ENCODE data around the gene LYL1. TPM values are rescaled to one million over a fixed set of nuclear protein-coding genes. Genes with fewer than 3 reads are reported as not detected.
A peak's percentile ranks its signal among the peaks of the same experiment; 100 is the strongest.

LYL1 gene
- total and polyA plus RNA-seq, 9 of the 15 experiments (the other 6 are each of a cell fraction or from before 2014, with no cell fraction given) = 1.3 to 266 (median 34.0) TPM

DNA sequence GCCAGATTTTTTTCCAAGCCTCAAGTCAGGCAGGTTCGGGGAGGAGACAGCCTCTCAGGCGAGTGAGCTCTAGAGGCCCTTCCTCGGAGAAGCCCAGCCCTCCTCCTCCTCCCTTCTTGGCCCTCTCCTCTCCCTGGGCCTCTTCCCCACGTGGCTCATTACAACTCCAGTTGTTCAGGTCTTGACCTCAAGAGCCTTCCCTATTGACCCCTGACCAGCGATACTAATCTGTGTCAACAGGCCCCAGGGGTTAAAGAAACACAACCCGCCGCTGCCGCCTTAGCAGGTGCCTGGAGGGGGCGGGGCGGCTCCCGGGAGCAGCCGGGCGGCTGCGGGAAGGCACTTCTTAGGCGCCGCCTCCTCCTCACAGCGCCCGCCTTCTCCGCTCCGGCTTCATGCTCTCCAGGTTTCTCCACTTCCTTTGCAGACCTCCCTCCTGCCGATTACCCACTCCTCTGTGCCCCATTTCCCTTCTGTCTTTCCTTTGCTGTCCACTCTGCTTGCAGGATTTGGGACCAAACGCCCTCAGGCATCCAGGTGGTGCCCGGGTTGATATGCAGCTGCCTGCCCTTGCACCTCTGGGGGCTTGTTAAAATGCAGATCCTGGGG, 51.0 kb downstream of the LYL1 start (continued):
- TF ChIP-seq NFE2L1 (tag; IDR thresholded peaks at IDR 0.05; ENCODE audit: borderline replicate concordance, low read depth) (no peak), MXI1 (IDR thresholded peaks at IDR 0.05; ENCODE audit: low read depth, low read length) (0 out of 2 replicates have a peak, but pooled peaks have one; percentile 37), NFIX (CRISPR knock-in tag; IDR thresholded peaks at IDR 0.05; ENCODE audit: low read depth) (no peak), ZNF785 (CRISPR knock-in tag; IDR thresholded peaks at IDR 0.05) (no peak), PYGO2 (tag; IDR thresholded peaks at IDR 0.05) (no peak), NONO (IDR thresholded peaks at IDR 0.05; ENCODE audit: low read depth in 2 of 2, low read length in 1 of 2) (no peak; a peak in 1 of 4 replicates), MYC (IDR thresholded peaks at IDR 0.05; ENCODE audit: low read depth, low read length) (peak; percentile 88), MYC (CRISPR knock-in tag; IDR thresholded peaks at IDR 0.05; ENCODE audit: borderline replicate concordance, low read depth) (no peak), ADNP (tag; IDR thresholded peaks at IDR 0.05) (no peak), ARHGAP35 (IDR thresholded peaks at IDR 0.05; ENCODE audit: partially characterized antibody) (no peak)
- TF ChIP-seq, protein P1, sequence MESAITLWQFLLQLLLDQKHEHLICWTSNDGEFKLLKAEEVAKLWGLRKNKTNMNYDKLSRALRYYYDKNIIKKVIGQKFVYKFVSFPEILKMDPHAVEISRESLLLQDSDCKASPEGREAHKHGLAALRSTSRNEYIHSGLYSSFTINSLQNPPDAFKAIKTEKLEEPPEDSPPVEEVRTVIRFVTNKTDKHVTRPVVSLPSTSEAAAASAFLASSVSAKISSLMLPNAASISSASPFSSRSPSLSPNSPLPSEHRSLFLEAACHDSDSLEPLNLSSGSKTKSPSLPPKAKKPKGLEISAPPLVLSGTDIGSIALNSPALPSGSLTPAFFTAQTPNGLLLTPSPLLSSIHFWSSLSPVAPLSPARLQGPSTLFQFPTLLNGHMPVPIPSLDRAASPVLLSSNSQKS (CRISPR knock-in tag; IDR thresholded peaks at IDR 0.05) = no peak
- TF ChIP-seq, protein P2, sequence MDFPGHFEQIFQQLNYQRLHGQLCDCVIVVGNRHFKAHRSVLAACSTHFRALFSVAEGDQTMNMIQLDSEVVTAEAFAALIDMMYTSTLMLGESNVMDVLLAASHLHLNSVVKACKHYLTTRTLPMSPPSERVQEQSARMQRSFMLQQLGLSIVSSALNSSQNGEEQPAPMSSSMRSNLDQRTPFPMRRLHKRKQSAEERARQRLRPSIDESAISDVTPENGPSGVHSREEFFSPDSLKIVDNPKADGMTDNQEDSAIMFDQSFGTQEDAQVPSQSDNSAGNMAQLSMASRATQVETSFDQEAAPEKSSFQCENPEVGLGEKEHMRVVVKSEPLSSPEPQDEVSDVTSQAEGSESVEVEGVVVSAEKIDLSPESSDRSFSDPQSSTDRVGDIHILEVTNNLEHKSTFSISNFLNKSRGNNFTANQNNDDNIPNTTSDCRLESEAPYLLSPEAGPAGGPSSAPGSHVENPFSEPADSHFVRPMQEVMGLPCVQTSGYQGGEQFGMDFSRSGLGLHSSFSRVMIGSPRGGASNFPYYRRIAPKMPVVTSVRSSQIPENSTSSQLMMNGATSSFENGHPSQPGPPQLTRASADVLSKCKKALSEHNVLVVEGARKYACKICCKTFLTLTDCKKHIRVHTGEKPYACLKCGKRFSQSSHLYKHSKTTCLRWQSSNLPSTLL (IDR thresholded peaks at IDR 0.05) = no peak
- TF ChIP-seq, protein P3, sequence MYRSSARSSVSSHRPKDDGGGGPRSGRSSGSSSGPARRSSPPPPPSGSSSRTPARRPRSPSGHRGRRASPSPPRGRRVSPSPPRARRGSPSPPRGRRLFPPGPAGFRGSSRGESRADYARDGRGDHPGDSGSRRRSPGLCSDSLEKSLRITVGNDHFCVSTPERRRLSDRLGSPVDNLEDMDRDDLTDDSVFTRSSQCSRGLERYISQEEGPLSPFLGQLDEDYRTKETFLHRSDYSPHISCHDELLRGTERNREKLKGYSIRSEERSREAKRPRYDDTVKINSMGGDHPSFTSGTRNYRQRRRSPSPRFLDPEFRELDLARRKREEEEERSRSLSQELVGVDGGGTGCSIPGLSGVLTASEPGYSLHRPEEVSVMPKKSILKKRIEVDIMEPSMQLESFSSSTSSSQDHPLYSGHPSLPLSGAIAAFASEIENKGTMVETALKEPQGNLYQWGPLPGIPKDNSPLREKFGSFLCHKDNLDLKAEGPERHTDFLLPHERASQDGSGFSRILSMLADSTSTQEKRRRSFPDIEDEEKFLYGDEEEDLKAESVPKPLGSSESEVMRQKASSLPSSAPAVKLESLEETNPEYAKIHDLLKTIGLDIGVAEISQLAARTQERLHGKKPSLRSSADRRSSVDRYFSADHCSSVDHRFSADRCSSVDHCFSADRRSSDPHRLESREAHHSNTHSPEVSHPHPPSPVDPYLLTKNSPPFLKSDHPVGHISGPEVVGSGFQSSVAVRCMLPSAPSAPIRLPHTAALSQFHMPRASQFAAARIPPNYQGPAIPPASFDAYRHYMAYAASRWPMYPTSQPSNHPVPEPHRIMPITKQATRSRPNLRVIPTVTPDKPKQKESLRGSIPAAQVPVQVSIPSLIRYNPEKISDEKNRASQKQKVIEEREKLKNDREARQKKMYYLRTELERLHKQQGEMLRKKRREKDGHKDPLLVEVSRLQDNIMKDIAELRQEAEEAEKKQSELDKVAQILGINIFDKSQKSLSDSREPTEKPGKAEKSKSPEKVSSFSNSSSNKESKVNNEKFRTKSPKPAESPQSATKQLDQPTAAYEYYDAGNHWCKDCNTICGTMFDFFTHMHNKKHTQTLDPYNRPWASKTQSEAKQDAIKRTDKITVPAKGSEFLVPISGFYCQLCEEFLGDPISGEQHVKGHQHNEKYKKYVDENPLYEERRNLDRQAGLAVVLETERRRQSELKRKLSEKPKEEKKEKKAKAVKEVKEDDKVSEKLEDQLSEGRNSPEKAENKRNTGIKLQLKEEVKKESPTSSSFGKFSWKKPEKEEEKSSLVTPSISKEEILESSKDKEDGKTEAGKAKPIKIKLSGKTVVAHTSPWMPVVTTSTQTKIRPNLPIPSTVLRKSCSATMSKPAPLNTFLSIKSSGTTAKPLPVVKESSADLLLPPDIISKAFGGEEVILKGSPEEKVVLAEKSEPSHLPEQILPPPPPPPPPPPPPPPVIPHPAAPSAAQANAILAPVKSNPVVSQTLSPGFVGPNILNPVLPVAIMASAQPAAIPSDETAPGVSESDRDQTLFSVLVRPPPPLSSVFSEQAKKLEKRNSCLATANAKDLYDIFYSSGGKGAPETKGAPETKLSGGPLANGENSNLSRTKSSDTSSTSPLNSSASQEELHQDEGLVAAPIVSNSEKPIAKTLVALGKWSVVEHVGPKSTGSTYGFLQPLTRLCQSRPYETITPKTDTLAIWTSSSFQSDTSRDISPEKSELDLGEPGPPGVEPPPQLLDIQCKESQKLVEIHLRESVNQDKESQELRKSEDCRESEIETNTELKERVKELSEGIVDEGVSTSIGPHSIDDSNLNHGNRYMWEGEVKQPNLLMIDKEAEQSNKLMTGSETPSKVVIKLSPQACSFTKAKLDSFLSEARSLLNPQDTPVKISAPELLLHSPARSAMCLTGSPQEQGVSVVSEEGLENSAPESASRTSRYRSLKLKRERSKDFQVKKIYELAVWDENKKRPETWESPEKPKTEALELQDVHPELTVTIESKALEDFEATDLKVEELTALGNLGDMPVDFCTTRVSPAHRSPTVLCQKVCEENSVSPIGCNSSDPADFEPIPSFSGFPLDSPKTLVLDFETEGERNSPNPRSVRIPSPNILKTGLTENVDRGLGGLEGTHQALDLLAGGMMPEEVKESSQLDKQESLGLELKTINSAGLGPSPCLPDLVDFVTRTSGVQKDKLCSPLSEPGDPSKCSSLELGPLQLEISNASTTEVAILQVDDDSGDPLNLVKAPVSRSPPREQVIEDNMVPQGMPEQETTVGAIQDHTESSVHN (IDR thresholded peaks at IDR 0.05; ENCODE audit: borderline replicate concordance in 1 of 2, low read depth in 1 of 2) = 0 out of 4 replicates have a peak, but pooled peaks of 1 of the 2 experiments have one; percentile 38
- TF ChIP-seq, protein P4, sequence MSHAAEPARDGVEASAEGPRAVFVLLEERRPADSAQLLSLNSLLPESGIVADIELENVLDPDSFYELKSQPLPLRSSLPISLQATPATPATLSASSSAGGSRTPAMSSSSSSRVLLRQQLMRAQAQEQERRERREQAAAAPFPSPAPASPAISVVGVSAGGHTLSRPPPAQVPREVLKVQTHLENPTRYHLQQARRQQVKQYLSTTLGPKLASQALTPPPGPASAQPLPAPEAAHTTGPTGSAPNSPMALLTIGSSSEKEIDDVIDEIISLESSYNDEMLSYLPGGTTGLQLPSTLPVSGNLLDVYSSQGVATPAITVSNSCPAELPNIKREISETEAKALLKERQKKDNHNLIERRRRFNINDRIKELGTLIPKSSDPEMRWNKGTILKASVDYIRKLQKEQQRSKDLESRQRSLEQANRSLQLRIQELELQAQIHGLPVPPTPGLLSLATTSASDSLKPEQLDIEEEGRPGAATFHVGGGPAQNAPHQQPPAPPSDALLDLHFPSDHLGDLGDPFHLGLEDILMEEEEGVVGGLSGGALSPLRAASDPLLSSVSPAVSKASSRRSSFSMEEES (CRISPR knock-in tag; IDR thresholded peaks at IDR 0.05) = no peak

Measured in K562 (cell line).